Measurements from ENCODE around the gene BBS2. TPM values are rescaled to one million over a fixed set of nuclear protein-coding genes. Genes with fewer than 3 reads are reported as not detected.
"Not testable (repeated sequence)": the region's sequence is repeated elsewhere in the genome, so short reads cannot be mapped to it uniquely, and the experiment has no call there.

BBS2 gene
- total and polyA plus RNA-seq, 11 donors: 12.2 to 76.2 (median 43.1) TPM

DNA sequence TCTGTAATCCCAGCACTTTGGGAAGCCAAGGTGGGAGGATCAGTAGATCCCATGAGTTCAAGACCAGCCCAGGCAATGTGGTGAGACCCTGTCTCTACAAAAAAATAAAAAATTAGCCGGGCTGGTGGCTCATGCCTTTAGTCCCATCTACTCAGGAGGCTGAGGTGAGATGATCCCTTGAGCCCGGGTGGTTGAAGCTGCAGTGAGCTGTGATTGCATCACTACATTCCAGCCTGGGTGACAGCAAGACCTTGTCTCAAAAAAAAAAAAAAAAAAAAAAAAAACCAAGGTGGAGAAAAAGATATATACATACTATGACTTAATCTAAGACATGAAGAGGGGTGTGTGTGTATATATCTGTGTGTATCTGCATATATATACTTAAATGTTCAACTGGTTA, 26.7 kb downstream of the BBS2 start:
- intact Hi-C loops (cut with DNase I): no loop called here
- no peak overlapping the region for H3K4me3 ChIP-seq
- ATAC-seq (peak in 1 of 4 donors; percentile 34), DNase-seq (no peak)
- 72 to 86% (median 82%) methylated on average over 2 of the region's 2 CpGs for WGBS, 4 donors
- no peaks in the 10 kb centered on the region for H3K4me1 ChIP-seq
- no peaks in the 10 kb centered on the region for H3K9me3 ChIP-seq
- H3K27me3 ChIP-seq: no peaks in the 10 kb centered on the region
- TF ChIP-seq, protein P1, sequence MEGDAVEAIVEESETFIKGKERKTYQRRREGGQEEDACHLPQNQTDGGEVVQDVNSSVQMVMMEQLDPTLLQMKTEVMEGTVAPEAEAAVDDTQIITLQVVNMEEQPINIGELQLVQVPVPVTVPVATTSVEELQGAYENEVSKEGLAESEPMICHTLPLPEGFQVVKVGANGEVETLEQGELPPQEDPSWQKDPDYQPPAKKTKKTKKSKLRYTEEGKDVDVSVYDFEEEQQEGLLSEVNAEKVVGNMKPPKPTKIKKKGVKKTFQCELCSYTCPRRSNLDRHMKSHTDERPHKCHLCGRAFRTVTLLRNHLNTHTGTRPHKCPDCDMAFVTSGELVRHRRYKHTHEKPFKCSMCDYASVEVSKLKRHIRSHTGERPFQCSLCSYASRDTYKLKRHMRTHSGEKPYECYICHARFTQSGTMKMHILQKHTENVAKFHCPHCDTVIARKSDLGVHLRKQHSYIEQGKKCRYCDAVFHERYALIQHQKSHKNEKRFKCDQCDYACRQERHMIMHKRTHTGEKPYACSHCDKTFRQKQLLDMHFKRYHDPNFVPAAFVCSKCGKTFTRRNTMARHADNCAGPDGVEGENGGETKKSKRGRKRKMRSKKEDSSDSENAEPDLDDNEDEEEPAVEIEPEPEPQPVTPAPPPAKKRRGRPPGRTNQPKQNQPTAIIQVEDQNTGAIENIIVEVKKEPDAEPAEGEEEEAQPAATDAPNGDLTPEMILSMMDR (IDR thresholded peaks at IDR 0.05): no peak
- no peak for TF ChIP-seq POLR2A (IDR thresholded peaks at IDR 0.05)
- no peak overlapping the region for H3K27ac ChIP-seq
- H3K36me3 ChIP-seq: peaks cover 0 to 79% (median 38%) of the 10 kb centered on the region in 9 donors

DNA sequence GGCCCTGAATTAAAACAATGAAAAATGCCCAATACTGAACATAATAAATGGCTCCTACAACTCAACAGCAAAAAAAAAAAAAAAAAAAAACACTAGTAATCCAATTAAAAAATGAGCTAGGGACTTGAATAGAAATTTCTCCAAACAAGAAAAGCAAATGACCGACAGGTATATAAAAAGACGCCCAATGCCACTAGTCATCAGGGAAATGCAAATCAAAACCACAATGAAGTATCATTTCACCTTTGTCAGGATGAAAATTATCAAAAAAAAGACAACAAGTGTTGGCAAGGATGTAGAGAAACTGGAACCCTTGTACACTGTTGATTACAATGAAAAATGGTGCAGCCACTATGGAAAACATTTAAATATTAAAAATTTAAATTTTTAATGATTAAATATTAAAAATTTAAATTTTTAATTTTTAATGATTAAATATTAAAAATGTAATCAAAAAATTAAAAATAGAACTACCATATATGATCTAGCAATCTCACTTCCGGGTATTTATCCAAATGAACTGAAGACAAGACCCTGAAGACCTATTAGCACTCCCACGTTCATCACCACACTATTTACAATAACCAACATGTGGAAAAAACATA, 28.1 kb downstream of the BBS2 start:
- H3K4me3 ChIP-seq: no peak overlapping the region
- TF ChIP-seq, protein P1 (IDR thresholded peaks at IDR 0.05): no peak
- no peak for TF ChIP-seq POLR2A (IDR thresholded peaks at IDR 0.05)
- DNase-seq (no peak), ATAC-seq (no peak)
- no peaks in the 10 kb centered on the region for H3K9me3 ChIP-seq
- no peaks in the 10 kb centered on the region for H3K4me1 ChIP-seq
- intact Hi-C loops (cut with DNase I): no loop called here
- peaks cover 0 to 75% (median 24%) of the 10 kb centered on the region in 9 donors for H3K36me3 ChIP-seq
- no peak overlapping the region for H3K27ac ChIP-seq
- no peaks in the 10 kb centered on the region for H3K27me3 ChIP-seq
- whole genome bisulfite sequencing, 4 donors: 92 to 96% (median 94%) methylated on average over 4 of the region's 4 CpGs

DNA sequence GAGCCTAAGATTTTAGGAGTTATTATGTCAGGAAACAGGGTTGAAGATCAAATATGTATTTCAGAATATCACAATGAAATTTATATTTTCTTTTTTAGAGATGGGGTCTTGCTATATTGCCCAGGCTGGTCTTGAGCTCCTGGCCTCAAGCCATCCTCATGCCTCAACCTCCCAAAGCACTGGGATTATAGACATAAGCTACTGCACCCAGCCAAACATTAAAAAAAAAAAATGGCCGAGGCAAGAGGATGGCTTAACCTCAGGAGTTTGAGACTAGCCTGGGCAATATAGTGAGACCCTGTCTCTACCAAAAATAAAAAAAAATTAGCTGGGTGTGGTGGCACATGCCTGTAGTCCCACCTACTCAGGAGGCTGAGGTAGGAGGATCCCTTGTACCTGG, 31.0 kb downstream of the BBS2 start:
- not testable (repeated sequence) for ATAC-seq, H3K4me1 ChIP-seq, H3K27me3 ChIP-seq, H3K9me3 ChIP-seq, H3K27ac ChIP-seq, H3K4me3 ChIP-seq, DNase-seq
- intact Hi-C loops (cut with DNase I): loop anchor here in 1 of 10 donors (10.0 kb wide), 1 partner anchor 64 kb away; the partner anchor contains the start of gene AMFR
- H3K36me3 ChIP-seq: peaks cover 0 to 81% (median 20%) of the 10 kb centered on the region in 9 donors
- 85 to 100% (median 93%) methylated on average over 1 of the region's 1 CpG for WGBS, 4 donors

DNA sequence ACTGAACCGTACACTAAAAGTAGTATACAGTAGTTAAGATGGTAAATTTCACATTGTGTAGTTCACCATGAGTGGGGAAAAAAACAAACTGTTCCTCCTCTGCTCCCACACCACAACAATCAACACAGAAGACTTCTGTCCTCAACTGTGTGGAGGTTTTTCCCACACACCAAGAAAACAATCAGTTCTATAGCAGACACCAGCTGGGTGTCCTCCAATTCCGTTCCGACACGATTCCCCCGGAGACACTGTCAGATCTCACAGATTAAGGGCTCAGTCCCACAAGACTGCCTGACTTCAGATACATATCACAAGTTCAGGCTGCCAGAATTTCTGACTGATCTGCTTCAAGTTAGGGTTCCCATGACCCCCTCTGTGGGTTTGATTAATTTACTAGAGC, 31.8 kb downstream of the BBS2 start:
- no peaks in the 10 kb centered on the region for H3K9me3 ChIP-seq
- DNase-seq (no peak), ATAC-seq (no peak)
- WGBS, 4 donors: 64 to 80% (median 72%) methylated on average over 5 of the region's 5 CpGs
- H3K27me3 ChIP-seq: no peaks in the 10 kb centered on the region
- no peaks in the 10 kb centered on the region for H3K4me1 ChIP-seq
- intact Hi-C loops (cut with DNase I): loop anchor here in 1 of 10 donors (10.0 kb wide), 1 partner anchor 63 kb away; the partner anchor contains the start of gene AMFR
- no peak overlapping the region for H3K4me3 ChIP-seq
- no peak overlapping the region for H3K27ac ChIP-seq
- TF ChIP-seq POLR2A (IDR thresholded peaks at IDR 0.05): no peak
- TF ChIP-seq, protein P1 (IDR thresholded peaks at IDR 0.05): no peak
- peaks cover 0 to 84% (median 23%) of the 10 kb centered on the region in 9 donors for H3K36me3 ChIP-seq

DNA sequence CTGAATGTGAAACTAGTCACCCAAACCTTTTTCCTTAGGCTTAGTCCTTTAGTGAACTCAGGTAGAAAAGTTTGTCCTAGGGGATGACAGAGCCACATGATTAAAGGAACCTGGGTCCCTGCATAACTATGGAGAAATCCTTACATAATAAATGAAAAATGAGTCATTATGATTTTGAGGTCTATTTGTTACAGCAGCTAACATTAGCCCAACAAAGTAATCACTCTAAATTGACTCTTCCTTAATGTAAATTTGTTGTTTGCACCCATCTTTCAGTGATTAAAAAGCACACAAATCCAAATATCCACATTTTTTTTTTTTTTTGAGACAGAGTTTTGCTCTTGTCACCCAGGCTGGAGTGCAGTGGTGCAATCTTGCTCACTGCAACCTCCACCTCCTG, 36.4 kb downstream of the BBS2 start:
- no peaks in the 10 kb centered on the region for H3K4me1 ChIP-seq
- ATAC-seq (no peak), DNase-seq (no peak)
- intact Hi-C loops (cut with DNase I): loop anchor here in 1 of 10 donors (10.0 kb wide), 1 partner anchor 59 kb away; the partner anchor contains the start of gene AMFR
- H3K36me3 ChIP-seq: peaks cover 0 to 94% (median 65%) of the 10 kb centered on the region in 9 donors
- H3K9me3 ChIP-seq: no peaks in the 10 kb centered on the region
- no peak for TF ChIP-seq POLR2A (IDR thresholded peaks at IDR 0.05)
- TF ChIP-seq, protein P1 (IDR thresholded peaks at IDR 0.05): no peak
- no peak overlapping the region for H3K4me3 ChIP-seq
- no peaks in the 10 kb centered on the region for H3K27me3 ChIP-seq
- H3K27ac ChIP-seq: no peak overlapping the region
